CD4-positive, alpha-beta memory T cell (primary cell): ENCODE measurements around the gene TET3. TPM values are rescaled to one million over a fixed set of nuclear protein-coding genes. Genes with fewer than 3 reads are reported as not detected.
A peak's percentile ranks its signal among the peaks of the same experiment; 100 is the strongest.

Source experiments
- CTCF ChIA-PET: fragments of 350-600 bp; sonication (Branson Sonifier 250); formaldehyde crosslinking; loops from one replicate; lab custom pipeline; 2021; ENCODE audit warnings: inconsistent platforms; ENCODE audit not compliant: partially characterized antibody; lab: Charles Lee
- POLR2A ChIA-PET: fragments of 350-600 bp; sonication (Branson Sonifier 250); formaldehyde crosslinking; loops from one replicate; lab custom pipeline; 2021; ENCODE audit not compliant: partially characterized antibody; lab: Charles Lee
- DNase-seq, 5 donors: peaks; one replicate each; pipeline versions ENCODE4 v3.0.0 to v3.0.0-alpha.2; 2020 to 2022; ENCODE audit warnings: mixed read lengths in 1 of 5
- H3K27ac ChIP-seq: one replicate; pipeline ENCODE4 v1.7.0; 2013; ENCODE audit warnings: low read depth, low read length
- H3K27me3 ChIP-seq: 2 replicates; pipeline ENCODE4 v1.7.0; 2013; ENCODE audit warnings: mild to moderate bottlenecking, low read length, moderate library complexity; ENCODE audit not compliant: insufficient read depth
- H3K36me3 ChIP-seq: 2 replicates; pipeline ENCODE4 v1.7.0; 2013; ENCODE audit warnings: mild to moderate bottlenecking, low read length, moderate library complexity; ENCODE audit not compliant: insufficient read depth
- H3K4me1 ChIP-seq: 2 replicates; pipeline ENCODE4 v1.7.0; 2013; ENCODE audit warnings: mild to moderate bottlenecking, low read length, moderate library complexity; ENCODE audit not compliant: insufficient read depth
- H3K4me3 ChIP-seq, 2 donors: one replicate each; pipeline ENCODE4 v1.7.0; 2013; ENCODE audit warnings: low read length in 2 of 2, mild to moderate bottlenecking in 1 of 2
- H3K9me3 ChIP-seq, 2 donors: one replicate each; pipeline ENCODE4 v1.7.0; 2013; ENCODE audit warnings: low read length in 2 of 2, control low read depth in 1 of 2; ENCODE audit not compliant: control insufficient read depth in 1 of 2
- H3K27ac Mint-ChIP-seq, 7 donors: one replicate each; pipeline ENCODE4 v1.8.0; 2020 to 2021; ENCODE audit warnings: mixed read lengths in 7 of 7, mild to moderate bottlenecking in 6 of 7, inconsistent platforms in 3 of 7, moderate library complexity in 3 of 7
- H3K27me3 Mint-ChIP-seq, 2 donors: one replicate each; pipeline ENCODE4 v1.8.0; 2020 to 2021; ENCODE audit warnings: mixed read lengths in 2 of 2
- H3K36me3 Mint-ChIP-seq, 2 donors: one replicate each; pipeline ENCODE4 v1.8.0; 2020 to 2021; ENCODE audit warnings: mixed read lengths in 2 of 2, inconsistent platforms in 1 of 2, mild to moderate bottlenecking in 1 of 2
- H3K4me1 Mint-ChIP-seq, 4 donors: one replicate each; pipeline ENCODE4 v1.8.0; 2020 to 2021; ENCODE audit warnings: mixed read lengths in 4 of 4, mild to moderate bottlenecking in 1 of 4
- H3K4me3 Mint-ChIP-seq, 8 donors: one replicate each; pipeline ENCODE4 v1.8.0; 2020 to 2021; ENCODE audit warnings: mixed read lengths in 8 of 8, mild to moderate bottlenecking in 7 of 8, moderate library complexity in 6 of 8, inconsistent platforms in 3 of 8
- H3K9me3 Mint-ChIP-seq, 8 donors: one replicate each; pipeline ENCODE4 v1.8.0; 2020 to 2021; ENCODE audit warnings: mixed read lengths in 8 of 8, mild to moderate bottlenecking in 5 of 8, inconsistent platforms in 3 of 8, moderate library complexity in 1 of 8
- intact Hi-C: fragments of 100-400 bp; cut with micrococcal nuclease; formaldehyde crosslinking; loops from one replicate; pipeline ENCODE4 v1.15.1; 2023
- polyA plus RNA-seq, 2 donors: library from polyadenylated mRNA; unstranded; fragments of 300-500 nt; fragmentation: Illumina TruSeq; gene quantifications; one replicate each; pipeline ENCODE4 v1.2.3, GENCODE V29; 2021
- total RNA-seq, 2 experiments: library from RNA; stranded (reverse); gene quantifications; one replicate each; pipeline ENCODE4 v1.2.3, GENCODE V29; 2021

Gene TET3
- total and polyA plus RNA-seq, 4 experiments from 2014 or later, result 0.03 to 19.4 (median 9.4) TPM

- DNase-seq, result no peak
- POLR2A ChIA-PET, result no interaction called here
- Mint-ChIP-seq H3K4me3 (no peak overlapping the region), H3K36me3 (peaks cover 10 to 19% of the 10 kb centered on the region in 2 donors), H3K27ac (no peak overlapping the region), H3K27me3 (no peaks in the 10 kb centered on the region), H3K9me3 (no peaks in the 10 kb centered on the region), H3K4me1 (peaks cover 9 to 47% (median 10%) of the 10 kb centered on the region in 4 donors)
- Histone ChIP-seq H3K36me3 (peaks cover 13% of the 10 kb centered on the region), H3K9me3 (no peaks in the 10 kb centered on the region), H3K27me3 (no peaks in the 10 kb centered on the region), H3K4me1 (peaks cover 16% of the 10 kb centered on the region), H3K4me3 (no peak overlapping the region), H3K27ac (no peak overlapping the region)
- CTCF ChIA-PET, result no interaction called here
- intact Hi-C loops, result no loop called here
Observed at GRCh38 chr2:74007711-74008110, 23.0 kb downstream of the TET3 start.

GRCh38 chr2:74008761-74009395 is 24.2 kb downstream of the TET3 start:
- no peaks in the 10 kb centered on the region for H3K9me3 Mint-ChIP-seq
- H3K27ac ChIP-seq, result no peak overlapping the region
- no peaks in the 10 kb centered on the region for H3K27me3 Mint-ChIP-seq
- no peak overlapping the region for H3K4me3 Mint-ChIP-seq
- no peak for DNase-seq
- H3K9me3 ChIP-seq, result no peaks in the 10 kb centered on the region
- H3K27ac Mint-ChIP-seq, result no peak overlapping the region
- intact Hi-C loops, result no loop called here
- peaks cover 5 to 39% (median 8%) of the 10 kb centered on the region in 4 donors for H3K4me1 Mint-ChIP-seq
- peaks cover 10 to 18% of the 10 kb centered on the region in 2 donors for H3K36me3 Mint-ChIP-seq
- ChIA-PET CTCF (no interaction called here), POLR2A (no interaction called here)
- no peak overlapping the region for H3K4me3 ChIP-seq
- H3K27me3 ChIP-seq, result no peaks in the 10 kb centered on the region
- H3K4me1 ChIP-seq, result peaks cover 11% of the 10 kb centered on the region
- H3K36me3 ChIP-seq, result peaks cover 13% of the 10 kb centered on the region

GRCh38 chr2:74009577-74009976 is 24.9 kb downstream of the TET3 start:
- Mint-ChIP-seq H3K36me3 (peaks cover 10 to 18% of the 10 kb centered on the region in 2 donors), H3K4me3 (no peak overlapping the region), H3K27me3 (no peaks in the 10 kb centered on the region), H3K4me1 (peaks cover under 1 to 32% (median 6%) of the 10 kb centered on the region in 4 donors), H3K27ac (peak overlapping the region in 2 of 7 donors; percentile 22 to 48), H3K9me3 (no peaks in the 10 kb centered on the region)
- intact Hi-C loops, result no loop called here
- H3K4me3 ChIP-seq, result no peak overlapping the region
- ChIA-PET POLR2A (no interaction called here), CTCF (no interaction called here)
- DNase-seq, result no peak
- no peaks in the 10 kb centered on the region for H3K27me3 ChIP-seq
- no peak overlapping the region for H3K27ac ChIP-seq
- H3K9me3 ChIP-seq, result no peaks in the 10 kb centered on the region
- peaks cover 13% of the 10 kb centered on the region for H3K36me3 ChIP-seq
- H3K4me1 ChIP-seq, result peaks cover 11% of the 10 kb centered on the region

GRCh38 chr2:74010087-74010541 is 25.4 kb downstream of the TET3 start:
- no peaks in the 10 kb centered on the region for H3K27me3 ChIP-seq
- H3K27ac Mint-ChIP-seq, result peak overlapping the region in 2 of 7 donors; percentile 22 to 31
- no peak overlapping the region for H3K4me3 ChIP-seq
- no peak for DNase-seq
- peaks cover 10% of the 10 kb centered on the region for H3K36me3 ChIP-seq
- intact Hi-C loops, result no loop called here
- no peak overlapping the region for H3K4me3 Mint-ChIP-seq
- no peaks in the 10 kb centered on the region for H3K9me3 ChIP-seq
- no peak overlapping the region for H3K27ac ChIP-seq
- peaks cover 10 to 18% of the 10 kb centered on the region in 2 donors for H3K36me3 Mint-ChIP-seq
- CTCF ChIA-PET, result no interaction called here
- no peaks in the 10 kb centered on the region for H3K27me3 Mint-ChIP-seq
- H3K9me3 Mint-ChIP-seq, result no peaks in the 10 kb centered on the region
- POLR2A ChIA-PET, result no interaction called here
- H3K4me1 ChIP-seq, result peaks cover 10% of the 10 kb centered on the region
- peaks cover 0 to 28% (median 6%) of the 10 kb centered on the region in 4 donors for H3K4me1 Mint-ChIP-seq

- H3K27ac Mint-ChIP-seq, result peak overlapping the region in 2 of 7 donors; percentile 33 to 50
- CTCF ChIA-PET, result interaction anchor here (1.1 kb wide), 1 partner anchor 30 kb away, joined by 3 read pairs; no protein-coding TSS in a partner anchor
- H3K9me3 Mint-ChIP-seq, result no peaks in the 10 kb centered on the region
Observed at GRCh38 chr2:74011246-74011645, 26.5 kb downstream of the TET3 start.

DNA sequence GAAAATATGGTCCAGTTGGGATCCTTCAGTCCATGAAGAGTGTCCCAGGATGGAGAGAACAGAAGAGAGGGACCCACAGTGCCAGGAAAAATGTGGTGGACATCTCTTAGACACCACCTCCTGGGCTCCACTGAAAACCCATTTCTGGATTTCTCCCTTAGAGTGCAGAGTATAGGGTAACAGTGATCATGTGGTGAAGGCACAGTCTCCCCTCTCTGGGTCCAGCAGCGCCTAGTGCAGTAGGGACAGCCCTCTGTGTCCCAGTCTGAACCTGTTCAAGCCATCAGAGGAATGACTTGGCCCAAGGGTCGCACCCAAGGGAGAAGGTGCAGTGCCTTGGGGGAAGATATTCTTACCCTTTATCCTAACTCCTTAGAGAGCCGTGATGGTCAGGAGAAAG is 30.1 kb downstream of the TET3 start:
- Histone ChIP-seq H3K9me3 (no peaks in the 10 kb centered on the region), H3K27me3 (no peaks in the 10 kb centered on the region), H3K27ac (no peak overlapping the region), H3K36me3 (no peaks in the 10 kb centered on the region), H3K4me3 (no peak overlapping the region), H3K4me1 (peaks cover 4% of the 10 kb centered on the region)
- ChIA-PET CTCF (interaction anchor here (1.0 kb wide), 1 partner anchor 14 kb away, joined by 4 read pairs; no protein-coding TSS in a partner anchor), POLR2A (no interaction called here)
- Mint-ChIP-seq H3K27ac (peak overlapping the region in 2 of 7 donors; percentile 13 to 42), H3K4me3 (no peak overlapping the region), H3K27me3 (no peaks in the 10 kb centered on the region), H3K4me1 (peaks cover 7 to 25% (median 12%) of the 10 kb centered on the region in 4 donors), H3K36me3 (peaks cover 9 to 12% of the 10 kb centered on the region in 2 donors), H3K9me3 (no peaks in the 10 kb centered on the region)
- no peak for DNase-seq
- intact Hi-C loops, result no loop called here

More at GRCh38 chr2:74011246-74011645, 26.5 kb downstream of the TET3 start:
- H3K36me3 ChIP-seq, result peaks cover 7% of the 10 kb centered on the region
- H3K36me3 Mint-ChIP-seq, result peaks cover 10 to 16% of the 10 kb centered on the region in 2 donors
- no peaks in the 10 kb centered on the region for H3K27me3 Mint-ChIP-seq
- no peak overlapping the region for H3K4me3 ChIP-seq
- H3K4me3 Mint-ChIP-seq, result no peak overlapping the region
- no peak overlapping the region for H3K27ac ChIP-seq
- H3K9me3 ChIP-seq, result no peaks in the 10 kb centered on the region
- intact Hi-C loops, result no loop called here
- H3K27me3 ChIP-seq, result no peaks in the 10 kb centered on the region
- peaks cover 4% of the 10 kb centered on the region for H3K4me1 ChIP-seq
- POLR2A ChIA-PET, result no interaction called here
- DNase-seq, result no peak
- peaks cover 0 to 21% (median 6%) of the 10 kb centered on the region in 4 donors for H3K4me1 Mint-ChIP-seq

- Mint-ChIP-seq H3K27me3 (no peaks in the 10 kb centered on the region), H3K27ac (peak overlapping the region in 1 of 7 donors; percentile 22), H3K4me1 (peaks cover 15 to 37% (median 28%) of the 10 kb centered on the region in 4 donors), H3K36me3 (peaks cover 5 to 9% of the 10 kb centered on the region in 2 donors), H3K9me3 (no peaks in the 10 kb centered on the region), H3K4me3 (no peak overlapping the region)
- Histone ChIP-seq H3K36me3 (no peaks in the 10 kb centered on the region), H3K27me3 (no peaks in the 10 kb centered on the region), H3K9me3 (no peaks in the 10 kb centered on the region), H3K4me3 (no peak overlapping the region), H3K27ac (no peak overlapping the region), H3K4me1 (peaks cover 28% of the 10 kb centered on the region)
- no peak for DNase-seq
- POLR2A ChIA-PET, result interaction anchor here (0.6 kb wide), 1 partner anchor 15 kb away, joined by 3 read pairs; no protein-coding TSS in a partner anchor
- intact Hi-C loops, result no loop called here
- CTCF ChIA-PET, result no interaction called here
Observed at GRCh38 chr2:74017223-74017622, 32.5 kb downstream of the TET3 start.
